H1 (cell line): ENCODE measurements around the gene MAGI1. TPM values are rescaled to one million over a fixed set of nuclear protein-coding genes. Genes with fewer than 3 reads are reported as not detected.

Source experiments
- CTCF ChIA-PET: fragments of 300-600 bp; sonication (Branson Sonifier 250); formaldehyde crosslinking; loops from one replicate; lab custom pipeline; 2021; ENCODE audit not compliant: partially characterized antibody; lab: Charles Lee
- POLR2A ChIA-PET: fragments of 300-600 bp; sonication (Branson Sonifier 250); formaldehyde crosslinking; loops from one replicate; lab custom pipeline; 2021; ENCODE audit warnings: inconsistent platforms; ENCODE audit not compliant: partially characterized antibody; lab: Charles Lee
- DNase-seq, 2 experiments: peaks; one replicate each; pipeline versions ENCODE4 v3.0.0 to v3.0.0-alpha.2; 2010 to 2022; ENCODE audit warnings: low spot score in 2 of 2, low read depth in 1 of 2, mixed read lengths in 1 of 2
- FAIRE-seq: peaks from 2 replicates; lab custom pipeline; 2011; peaks lifted over from hg19 to GRCh38; lab: Jason Lieb, UNC
- H2AFZ ChIP-seq: 2 replicates; pipeline ENCODE4 v1.8.1; 2012; ENCODE audit warnings: low read length, inconsistent platforms
- H2AK5ac ChIP-seq: 2 replicates; pipeline ENCODE4 v1.6.1; 2013; ENCODE audit warnings: low read depth, low read length
- H2BK120ac ChIP-seq: replicated peaks from 2 replicates; pipeline ENCODE3; 2013; ENCODE audit warnings: low read depth, low read length, inconsistent platforms
- H2BK12ac ChIP-seq: 2 replicates; pipeline ENCODE4 v1.6.1; 2013; ENCODE audit warnings: low read depth, low read length
- H2BK15ac ChIP-seq: 2 replicates; pipeline ENCODE4 v1.6.1; 2013; ENCODE audit warnings: low read length
- H2BK20ac ChIP-seq: 2 replicates; pipeline ENCODE4 v1.6.1; 2013; ENCODE audit warnings: low read length
- H2BK5ac ChIP-seq: 2 replicates; pipeline ENCODE4 v1.6.1; 2013; ENCODE audit warnings: low read depth, low read length
- H3K14ac ChIP-seq: 2 replicates; pipeline ENCODE4 v1.6.1; 2013; ENCODE audit warnings: inconsistent platforms; ENCODE audit not compliant: insufficient read length
- H3K18ac ChIP-seq: 2 replicates; pipeline ENCODE4 v1.6.1; 2013; ENCODE audit warnings: low read length; ENCODE audit errors: extremely low read depth
- H3K23ac ChIP-seq: 2 replicates; pipeline ENCODE4 v1.6.1; 2013; ENCODE audit warnings: inconsistent platforms; ENCODE audit not compliant: insufficient read length
- H3K23me2 ChIP-seq: 2 replicates; pipeline ENCODE4 v1.6.1; 2013; ENCODE audit warnings: low read depth, low read length
- H3K27ac ChIP-seq: 2 replicates; pipeline ENCODE4 v1.6.1; 2011; ENCODE audit warnings: low read depth, low read length, inconsistent platforms
- H3K27me3 ChIP-seq, 4 experiments: replicated peaks in 1 of 4; 1 replicate in 1 of 4; 2 replicates in 3 of 4; pipeline versions ENCODE4 v1.6.1 to v1.8.1; 2011 to 2013; ENCODE audit warnings: low read length in 3 of 4, mild to moderate bottlenecking in 3 of 4, inconsistent platforms in 2 of 4, mixed read lengths in 2 of 4, moderate library complexity in 1 of 4; ENCODE audit not compliant: control insufficient read depth in 3 of 4, insufficient read depth in 3 of 4; ENCODE audit errors: extremely low read depth in 1 of 4
- H3K36me3 ChIP-seq, 4 experiments: 2 replicates each; pipeline versions ENCODE4 v1.6.1 to v1.8.1; 2011 to 2013; ENCODE audit warnings: mild to moderate bottlenecking in 4 of 4, low read length in 3 of 4, moderate library complexity in 2 of 4, control low read depth in 1 of 4, inconsistent platforms in 1 of 4; ENCODE audit not compliant: insufficient read depth in 4 of 4, control insufficient read depth in 2 of 4
- H3K4ac ChIP-seq: replicated peaks from 2 replicates; pipeline ENCODE3; 2013; ENCODE audit warnings: low read length, low read depth, mixed read lengths, inconsistent platforms; ENCODE audit not compliant: insufficient read length
- H3K4me1 ChIP-seq, 4 experiments: replicated peaks in 1 of 4; 1 replicate in 1 of 4; 2 replicates in 3 of 4; pipeline versions ENCODE4 v1.6.1 to v1.8.1; 2011 to 2013; ENCODE audit warnings: low read length in 3 of 4, inconsistent platforms in 2 of 4, mixed read lengths in 1 of 4; ENCODE audit not compliant: insufficient read depth in 4 of 4, control insufficient read depth in 3 of 4
- H3K4me2 ChIP-seq, 2 experiments: 2 replicates each; pipeline versions ENCODE4 v1.6.1 to v1.8.1; 2011 to 2013; ENCODE audit warnings: low read depth in 2 of 2, low read length in 2 of 2, control low read depth in 1 of 2, inconsistent platforms in 1 of 2, mild to moderate bottlenecking in 1 of 2; ENCODE audit not compliant: insufficient read depth in 1 of 2
- H3K4me3 ChIP-seq, 4 experiments: fragments of 200-600, 300-600 bp in 1 of 4; sonication (generic), shearing (Covaris generic), sonication (Bioruptor Twin) in 1 of 4; 2 replicates each; pipeline versions ENCODE4 v1.5.1 to v1.8.1; 2011 to 2016; ENCODE audit warnings: low read length in 4 of 4, low read depth in 3 of 4, control low read depth in 2 of 4, inconsistent platforms in 2 of 4, mild to moderate bottlenecking in 2 of 4, mixed read lengths in 1 of 4, moderate library complexity in 1 of 4; ENCODE audit not compliant: insufficient read depth in 2 of 4; ENCODE audit errors: extremely low read depth in 1 of 4
- H3K56ac ChIP-seq: replicated peaks from 2 replicates; pipeline ENCODE3; 2013; ENCODE audit warnings: low read depth, mild to moderate bottlenecking, mixed read lengths, low read length, inconsistent platforms; ENCODE audit not compliant: insufficient read length
- H3K79me1 ChIP-seq: 2 replicates; pipeline ENCODE4 v1.6.1; 2013; ENCODE audit warnings: low read depth, low read length, control low read depth
- H3K79me2 ChIP-seq, 2 experiments: 2 replicates each; pipeline versions ENCODE4 v1.6.1 to v1.8.1; 2012 to 2013; ENCODE audit warnings: low read length in 2 of 2, mild to moderate bottlenecking in 2 of 2, inconsistent platforms in 1 of 2; ENCODE audit not compliant: insufficient read depth in 2 of 2, control insufficient read depth in 1 of 2
- H3K9ac ChIP-seq, 4 experiments: replicated peaks in 1 of 4; 1 replicate in 1 of 4; 2 replicates in 3 of 4; pipeline versions ENCODE4 v1.6.1 to v1.8.1; 2011 to 2013; ENCODE audit warnings: low read depth in 3 of 4, low read length in 3 of 4, control low read depth in 2 of 4, mild to moderate bottlenecking in 2 of 4, moderate library complexity in 2 of 4, inconsistent platforms in 1 of 4; ENCODE audit errors: extremely low read depth in 1 of 4
- H3K9me3 ChIP-seq, 2 experiments: 2 replicates each; pipeline versions ENCODE4 v1.6.1 to v1.8.1; 2012 to 2013; ENCODE audit warnings: mild to moderate bottlenecking in 2 of 2, moderate library complexity in 2 of 2, control low read depth in 1 of 2, inconsistent platforms in 1 of 2, low read depth in 1 of 2, low read length in 1 of 2, mixed read lengths in 1 of 2; ENCODE audit not compliant: insufficient read depth in 2 of 2
- H4K20me1 ChIP-seq, 2 experiments: replicated peaks in 1 of 2; 2 replicates each; pipeline versions ENCODE3 to v1.8.1; 2011 to 2013; ENCODE audit warnings: inconsistent platforms in 2 of 2, low read length in 2 of 2, mild to moderate bottlenecking in 1 of 2; ENCODE audit not compliant: insufficient read depth in 2 of 2, control insufficient read depth in 1 of 2
- H4K5ac ChIP-seq: 2 replicates; pipeline ENCODE4 v1.6.1; 2013; ENCODE audit warnings: low read length, low read depth, mixed read lengths, inconsistent platforms; ENCODE audit not compliant: insufficient read length
- H4K8ac ChIP-seq: 2 replicates; pipeline ENCODE4 v1.8.0; 2013; ENCODE audit warnings: mild to moderate bottlenecking, moderate library complexity, low read length, inconsistent platforms; ENCODE audit not compliant: insufficient read depth; ENCODE audit errors: extremely low read depth
- H4K91ac ChIP-seq: replicated peaks from 2 replicates; pipeline ENCODE3; 2013; ENCODE audit warnings: low read length, mixed read lengths, inconsistent platforms; ENCODE audit not compliant: insufficient read length
- CTBP2 ChIP-seq: IDR thresholded peaks from 2 replicates; pipeline ENCODE4 v1.7.0; 2011; ENCODE audit warnings: borderline replicate concordance, mild to moderate bottlenecking, moderate library complexity, mixed read lengths, low read length; ENCODE audit not compliant: insufficient read depth, insufficient read length
- PHF8 ChIP-seq: fragments of 200-600 bp; sonication (generic); conservative IDR thresholded peaks from 2 replicates; pipeline ENCODE4 v1.7.1; 2012; ENCODE audit warnings: low read depth, mild to moderate bottlenecking, inconsistent platforms, low read length, moderate library complexity
- WGBS, 2 experiments: shearing (Covaris generic) in 1 of 2; methylation state at CpG; one replicate each; pipeline versions ENCODE4 v1.1.6 to v1.1.7; 2013 to 2015; ENCODE audit warnings: low lambda C conversion rate in 2 of 2, mixed read lengths in 2 of 2, inconsistent platforms in 1 of 2, low coverage in 1 of 2, missing lambda C conversion rate in 1 of 2; ENCODE audit not compliant: insufficient replicate concordance in 2 of 2, insufficient coverage in 1 of 2, insufficient read length in 1 of 2; ENCODE audit errors: extremely low coverage in 1 of 2, missing lambda C conversion rate in 1 of 2; 5-methylcytosine and 5-hydroxymethylcytosine counted together
- polyA plus RNA-seq, 7 experiments: library from polyadenylated mRNA; depleted of rRNA in 3 of 7; stranded (reverse) in 5 of 7; unstranded in 2 of 7; fragments of >200 nt in 5 of 7; fragments of 200-250 nt in 2 of 7; gene quantifications; 1 replicate in 5 of 7; 2 replicates in 1 of 7; 4 replicates in 1 of 7; pipeline versions ENCODE4 v1.2.1 to v1.2.3, GENCODE V29; 2011 to 2013; ENCODE audit warnings: missing spikeins in 2 of 7, mixed read lengths in 2 of 7
- total RNA-seq: library from RNA; stranded (reverse); fragmentation: NEBNext Ultra II Directional; extraction: Animal tissue kit (Norgen Biotek cat#: 25700); gene quantifications from 2 replicates; pipeline ENCODE4 v1.2.1, GENCODE V29; 2021

MAGI1 gene
- total and polyA plus RNA-seq, 2 of the 8 experiments (the other 6 are each of a cell fraction or from before 2014, with no cell fraction given): 19.8 to 78.0 TPM

DNA sequence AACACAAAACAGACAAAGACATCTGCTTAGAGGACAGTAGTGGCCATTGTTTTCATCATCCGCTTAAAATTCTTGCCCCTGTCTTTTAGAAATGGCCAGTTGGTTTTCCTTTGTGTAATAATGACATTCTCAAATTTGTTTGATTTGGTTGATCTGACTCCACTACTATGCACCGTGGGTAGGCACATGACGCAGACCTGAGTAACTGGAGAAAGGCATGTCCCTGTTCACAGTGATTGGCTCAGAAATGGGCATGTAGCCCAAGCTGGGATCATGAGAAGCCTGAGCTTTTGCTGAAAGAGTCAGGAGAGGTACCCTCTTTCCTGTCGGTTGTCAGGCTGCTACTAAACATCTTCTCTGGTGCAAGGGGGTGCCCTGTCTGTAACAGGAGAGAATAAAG, 36.6 kb upstream of the MAGI1 start:
- Histone ChIP-seq H3K4me2 (no peak overlapping the region), H3K9ac (no peak overlapping the region), H3K9me3 (no peaks in the 10 kb centered on the region), H3K4me3 (no peak overlapping the region), H3K4ac (no peak overlapping the region), H3K79me1 (no peaks in the 10 kb centered on the region), H4K20me1 (no peaks in the 10 kb centered on the region), H4K8ac (no peak overlapping the region), H2BK12ac (no peak overlapping the region), H3K4me1 (no peaks in the 10 kb centered on the region), H2BK5ac (no peak overlapping the region), H4K91ac (no peak overlapping the region), H2BK15ac (no peak overlapping the region), H3K79me2 (no peaks in the 10 kb centered on the region), H2BK120ac (no peak overlapping the region), H3K36me3 (no peaks in the 10 kb centered on the region), H4K5ac (no peak overlapping the region), H3K23me2 (no peaks in the 10 kb centered on the region), H3K27ac (no peak overlapping the region), H2AK5ac (no peak overlapping the region), H3K23ac (no peak overlapping the region), H2BK20ac (no peak overlapping the region), H3K56ac (no peak overlapping the region), H3K18ac (no peak overlapping the region), H2AFZ (no peak overlapping the region), H3K27me3 (no peaks in the 10 kb centered on the region), H3K14ac (no peak overlapping the region)
- 76% methylated on average over 4 of the region's 4 CpGs; no CpG with 5 or more reads in 1 of the 2 experiments for WGBS, 2 experiments
- ChIA-PET CTCF (interaction anchor here (1.1 to 2.5 kb wide), 3 partner anchors 10 to 38 kb away, joined by 3 to 5 read pairs (median 3); no protein-coding TSS in a partner anchor), POLR2A (no interaction called here)
- DNase-seq (no peak), FAIRE-seq (no peak)
- TF ChIP-seq PHF8 (no peak), CTBP2 (no peak)
